Measurements from ENCODE around the gene PTGES2.

PTGES2 gene

DNA sequence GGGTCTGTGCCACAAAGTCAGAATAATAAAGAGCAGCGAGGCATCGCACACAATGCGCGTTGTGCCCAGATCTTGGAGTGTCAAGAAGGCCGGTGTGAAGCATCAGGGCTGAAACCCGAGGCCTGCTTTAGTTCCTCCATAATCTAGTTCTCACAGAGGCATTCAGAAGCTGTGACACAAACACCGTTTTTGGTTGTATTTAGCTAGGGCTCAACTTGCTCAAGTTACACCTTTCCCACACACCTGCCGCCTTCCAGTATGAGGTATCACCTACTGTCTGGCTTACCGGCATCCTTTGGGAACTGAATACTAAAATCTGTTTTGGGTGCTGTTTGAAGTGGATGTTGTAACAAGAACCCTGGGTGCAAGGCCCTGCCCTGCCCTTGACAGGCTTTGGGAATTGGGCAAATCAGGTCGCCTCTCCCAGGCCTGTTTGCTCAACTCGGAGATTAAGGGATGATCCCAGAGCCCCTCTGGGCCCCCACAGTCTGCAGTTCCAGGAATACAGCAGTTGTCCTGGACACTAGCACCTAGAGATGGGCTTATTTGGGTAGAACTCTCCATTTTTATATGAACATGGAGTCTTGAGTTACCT is 32.5 kb downstream of the PTGES2 start:
- no peaks in the 10 kb centered on the region for H3K27me3 Mint-ChIP-seq
- H3K9me3 Mint-ChIP-seq = no peaks in the 10 kb centered on the region
- H3K4me1 Mint-ChIP-seq = peaks cover 94% of the 10 kb centered on the region
- H3K4me3 Mint-ChIP-seq = peak overlapping the region; percentile 78 to 79
- DNase-seq (no peak), ATAC-seq (no peak)
- H3K27ac Mint-ChIP-seq = peak overlapping the region in 1 of 2 donors; percentile 99

DNA sequence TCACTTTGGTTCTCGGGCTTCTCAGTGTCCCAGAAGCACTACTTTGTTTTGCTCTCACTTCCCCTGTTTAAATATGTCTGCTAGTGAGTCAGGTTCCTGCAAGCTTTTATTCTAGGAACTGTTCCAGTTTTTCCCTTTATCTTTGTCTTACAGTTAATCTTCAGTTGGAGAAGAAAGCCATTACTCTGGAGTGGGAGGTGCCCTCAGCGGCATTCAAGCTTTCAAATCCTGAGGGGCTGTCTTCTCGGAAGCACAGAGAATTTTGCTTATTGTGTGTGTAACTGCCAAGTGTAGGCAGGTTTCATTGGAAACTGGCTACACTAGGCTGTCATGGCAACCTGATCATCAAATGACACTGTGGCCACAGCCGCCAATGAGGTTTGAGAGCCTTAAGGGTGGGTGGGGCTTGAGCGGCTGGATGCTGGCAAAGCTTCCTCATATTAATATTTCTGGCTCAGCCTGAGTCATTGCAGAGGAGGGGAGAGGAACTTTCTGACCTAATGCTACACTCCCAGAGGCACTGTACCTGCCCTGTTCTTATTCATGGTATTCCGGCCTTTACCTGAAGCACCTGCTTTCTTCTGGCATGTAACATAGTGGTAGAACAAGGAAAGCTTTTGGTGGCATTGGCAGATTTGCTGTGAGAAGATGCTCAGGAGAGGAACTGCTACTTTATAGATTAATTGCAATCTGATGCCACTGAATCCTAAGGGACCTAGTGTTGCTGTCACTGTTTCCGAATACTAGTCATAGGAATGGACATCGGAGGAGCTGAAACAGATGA is 33.2 kb downstream of the PTGES2 start:
- ATAC-seq = peak; percentile 95
- Mint-ChIP-seq H3K27me3 (no peaks in the 10 kb centered on the region), H3K27ac (peak overlapping the region; percentile 96 to 99), H3K9me3 (no peaks in the 10 kb centered on the region), H3K4me1 (peaks cover 94% of the 10 kb centered on the region), H3K4me3 (peak overlapping the region; percentile 78 to 79)
- peak; percentile 62 to 80 for DNase-seq

DNA sequence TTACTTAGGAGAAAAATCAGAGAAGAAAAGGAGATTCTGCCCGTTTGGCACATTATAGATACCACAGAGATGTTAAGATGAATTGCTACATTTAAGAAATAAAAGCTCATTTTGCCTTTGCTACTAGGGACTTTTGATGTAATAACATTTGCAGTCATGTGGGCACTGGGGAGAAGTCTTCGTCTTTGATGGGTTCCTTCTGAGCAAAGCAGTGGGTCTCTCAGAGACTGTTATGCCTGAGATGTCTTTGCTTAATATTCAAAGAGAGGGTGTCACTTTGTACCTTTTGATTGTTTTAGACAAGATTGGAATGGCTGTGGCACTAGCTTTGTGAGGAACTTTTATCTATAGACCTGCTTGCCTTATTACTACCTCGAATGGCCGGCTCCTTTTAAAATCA is 34.5 kb downstream of the PTGES2 start:
- Mint-ChIP-seq H3K4me3 (peak overlapping the region; percentile 79 to 80), H3K27me3 (no peaks in the 10 kb centered on the region), H3K27ac (peak overlapping the region; percentile 77 to 96), H3K9me3 (no peaks in the 10 kb centered on the region), H3K4me1 (peaks cover 90% of the 10 kb centered on the region)
- ATAC-seq (no peak), DNase-seq (no peak)

- Mint-ChIP-seq H3K4me3 (peak overlapping the region; percentile 79 to 80), H3K9me3 (no peaks in the 10 kb centered on the region)
- no peak for DNase-seq
These were observed 35.1 kb downstream of the PTGES2 start for GRCh38 chr9:128092199-128092977.

GRCh38 chr9:128091571-128091970 is 36.0 kb downstream of the PTGES2 start:
- no peaks in the 10 kb centered on the region for H3K9me3 Mint-ChIP-seq
- H3K4me3 Mint-ChIP-seq = peak overlapping the region; percentile 70 to 76
- H3K27me3 Mint-ChIP-seq = no peaks in the 10 kb centered on the region
- H3K4me1 Mint-ChIP-seq = peaks cover 81% of the 10 kb centered on the region
- ATAC-seq = no peak
- DNase-seq = no peak
- peak overlapping the region; percentile 74 to 85 for H3K27ac Mint-ChIP-seq

More at GRCh38 chr9:128092199-128092977, 35.1 kb downstream of the PTGES2 start:
- Mint-ChIP-seq H3K27ac (peak overlapping the region in 1 of 2 donors; percentile 96), H3K27me3 (no peaks in the 10 kb centered on the region), H3K4me1 (peaks cover 89% of the 10 kb centered on the region)
- ATAC-seq = no peak

DNA sequence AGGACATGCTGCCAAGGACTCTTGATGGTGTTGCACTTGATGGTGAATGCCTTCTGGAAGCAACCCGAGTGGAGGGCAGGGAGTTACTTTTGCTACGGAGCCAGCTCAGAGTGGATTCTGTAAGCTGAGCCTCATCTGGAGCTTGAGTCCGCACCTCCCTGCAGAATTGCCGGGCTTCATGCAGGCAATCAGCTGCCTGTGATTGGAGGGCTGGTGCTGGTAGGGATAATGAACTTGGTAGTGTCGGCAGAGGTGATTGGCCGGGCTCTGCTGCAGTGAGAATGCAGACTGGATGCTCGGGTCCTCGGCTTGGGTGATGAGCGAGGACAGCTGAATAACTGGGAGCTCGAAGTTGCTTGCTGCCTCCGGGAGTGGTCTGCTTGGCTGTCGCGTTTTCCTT is 36.4 kb downstream of the PTGES2 start:
- H3K4me3 Mint-ChIP-seq = peak overlapping the region in 1 of 2 donors; percentile 44
- DNase-seq (no peak), ATAC-seq (no peak)
- H3K27ac Mint-ChIP-seq = peak overlapping the region in 1 of 2 donors; percentile 78
- H3K27me3 Mint-ChIP-seq = no peaks in the 10 kb centered on the region
- H3K9me3 Mint-ChIP-seq = no peaks in the 10 kb centered on the region
- peaks cover 77% of the 10 kb centered on the region for H3K4me1 Mint-ChIP-seq

DNA sequence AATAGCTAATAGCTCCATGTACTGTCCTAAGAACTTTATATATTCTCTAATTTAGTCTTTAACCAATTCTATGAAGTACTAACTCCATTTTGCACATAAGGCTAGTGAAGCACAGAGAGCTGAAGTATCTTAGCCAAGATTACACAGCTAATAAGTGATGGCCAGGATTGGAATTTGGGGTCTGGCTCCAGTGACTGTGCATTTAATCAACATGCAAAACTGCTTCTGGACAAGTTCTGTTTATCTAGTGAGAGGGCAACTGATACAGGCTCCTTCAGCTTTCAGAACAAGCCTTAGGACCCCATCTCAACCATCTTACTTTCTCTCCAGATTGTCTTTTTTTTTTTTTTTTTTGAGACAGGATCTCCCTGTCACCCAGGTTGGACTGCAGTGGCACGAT is 38.2 kb downstream of the PTGES2 start:
- ATAC-seq = no peak
- no peak for DNase-seq
- Mint-ChIP-seq H3K9me3 (no peaks in the 10 kb centered on the region), H3K4me3 (no peak overlapping the region), H3K27me3 (no peaks in the 10 kb centered on the region), H3K4me1 (peaks cover 73% of the 10 kb centered on the region), H3K27ac (no peak overlapping the region)

GRCh38 chr9:128088253-128088945 is 39.1 kb downstream of the PTGES2 start:
- peak; percentile 42 for ATAC-seq
- Mint-ChIP-seq H3K9me3 (no peaks in the 10 kb centered on the region), H3K4me3 (peak overlapping the region in 1 of 2 donors; percentile 33), H3K4me1 (peaks cover 70% of the 10 kb centered on the region), H3K27ac (no peak overlapping the region), H3K27me3 (no peaks in the 10 kb centered on the region)
- no peak for DNase-seq

DNA sequence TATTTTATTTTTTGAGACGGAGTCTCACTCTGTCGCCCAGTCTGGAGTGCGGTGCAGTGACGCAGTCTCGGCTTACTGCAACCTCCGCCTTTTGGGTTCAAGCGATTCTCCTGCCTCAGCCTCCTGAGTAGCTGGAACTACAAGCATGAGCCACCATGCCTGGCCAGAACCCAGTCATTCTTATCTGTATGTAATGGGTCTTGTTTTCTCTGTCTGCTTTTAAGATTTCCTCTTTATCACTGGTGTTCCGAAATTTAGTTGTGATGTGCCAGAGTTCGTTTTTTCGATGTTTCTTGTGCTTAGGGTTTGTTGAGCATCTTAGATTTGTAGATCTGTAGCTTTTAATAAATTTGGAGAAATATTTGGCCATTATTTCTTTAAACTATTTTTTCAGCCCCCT is 40.3 kb downstream of the PTGES2 start:
- Mint-ChIP-seq H3K9me3 (no peaks in the 10 kb centered on the region), H3K27ac (no peak overlapping the region), H3K4me1 (peaks cover 63% of the 10 kb centered on the region), H3K27me3 (no peaks in the 10 kb centered on the region), H3K4me3 (no peak overlapping the region)
- ATAC-seq = no peak
- no peak for DNase-seq

- H3K4me1 Mint-ChIP-seq = peaks cover 63% of the 10 kb centered on the region
- no peak for DNase-seq
- H3K27me3 Mint-ChIP-seq = no peaks in the 10 kb centered on the region
- no peak for ATAC-seq
- H3K4me3 Mint-ChIP-seq = no peak overlapping the region
- no peaks in the 10 kb centered on the region for H3K9me3 Mint-ChIP-seq
- no peak overlapping the region for H3K27ac Mint-ChIP-seq
These were observed 41.6 kb downstream of the PTGES2 start for GRCh38 chr9:128085943-128086342.

- Mint-ChIP-seq H3K4me3 (no peak overlapping the region), H3K9me3 (no peaks in the 10 kb centered on the region), H3K27me3 (no peaks in the 10 kb centered on the region), H3K4me1 (peaks cover 60% of the 10 kb centered on the region), H3K27ac (no peak overlapping the region)
- DNase-seq (no peak), ATAC-seq (no peak)
These were observed 42.8 kb downstream of the PTGES2 start for GRCh38 chr9:128084746-128085145.

DNA sequence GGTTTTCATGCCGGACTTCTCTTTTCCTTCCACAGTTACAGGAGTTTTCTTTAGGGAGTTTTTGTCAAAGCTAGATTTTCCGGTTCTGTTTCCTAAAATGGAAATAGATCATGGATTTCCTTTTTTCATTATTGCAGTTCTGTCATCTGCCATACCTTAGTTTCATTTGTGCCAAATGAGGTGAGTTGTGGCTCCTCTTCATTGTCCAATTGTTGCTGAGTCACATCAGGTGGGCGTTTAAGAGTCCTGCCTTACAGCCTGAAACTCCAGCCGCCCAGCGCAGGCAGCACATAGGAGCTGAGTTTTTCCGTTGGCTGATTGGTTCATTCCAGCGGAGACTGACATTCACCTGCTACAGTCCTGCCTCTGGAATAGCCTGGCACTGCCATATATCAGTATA is 45.4 kb downstream of the PTGES2 start:
- H3K27ac Mint-ChIP-seq = peak overlapping the region in 1 of 2 donors; percentile 27

DNA sequence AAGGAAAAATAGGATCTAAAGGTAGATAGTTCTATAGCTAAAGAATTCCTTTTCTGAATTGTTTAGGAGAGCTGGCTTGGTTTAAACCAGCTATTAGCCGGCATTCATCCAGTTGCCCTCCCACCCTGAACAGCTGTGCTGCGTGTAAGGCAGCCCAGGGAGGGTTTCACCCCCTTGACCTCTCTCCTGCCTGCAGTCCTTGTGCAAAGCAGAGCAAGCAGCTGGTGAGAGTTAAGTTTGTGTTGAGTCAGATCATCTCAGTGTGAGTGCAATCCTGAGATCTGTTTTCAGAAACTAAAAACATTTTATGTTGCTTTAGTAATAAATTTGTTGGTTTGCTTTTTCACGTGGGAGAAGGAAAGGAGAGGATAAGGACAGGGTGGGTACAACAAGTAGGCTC is 46.5 kb downstream of the PTGES2 start:
- Mint-ChIP-seq H3K9me3 (no peaks in the 10 kb centered on the region), H3K27ac (no peak overlapping the region), H3K4me1 (peaks cover 73% of the 10 kb centered on the region), H3K4me3 (no peak overlapping the region), H3K27me3 (no peaks in the 10 kb centered on the region)
- no peak for DNase-seq
- no peak for ATAC-seq

More for the DNA sequence above, 45.4 kb downstream of the PTGES2 start:
- no peak for DNase-seq
- Mint-ChIP-seq H3K4me3 (no peak overlapping the region), H3K27me3 (no peaks in the 10 kb centered on the region), H3K9me3 (no peaks in the 10 kb centered on the region), H3K4me1 (peaks cover 65% of the 10 kb centered on the region)
- no peak for ATAC-seq

DNA sequence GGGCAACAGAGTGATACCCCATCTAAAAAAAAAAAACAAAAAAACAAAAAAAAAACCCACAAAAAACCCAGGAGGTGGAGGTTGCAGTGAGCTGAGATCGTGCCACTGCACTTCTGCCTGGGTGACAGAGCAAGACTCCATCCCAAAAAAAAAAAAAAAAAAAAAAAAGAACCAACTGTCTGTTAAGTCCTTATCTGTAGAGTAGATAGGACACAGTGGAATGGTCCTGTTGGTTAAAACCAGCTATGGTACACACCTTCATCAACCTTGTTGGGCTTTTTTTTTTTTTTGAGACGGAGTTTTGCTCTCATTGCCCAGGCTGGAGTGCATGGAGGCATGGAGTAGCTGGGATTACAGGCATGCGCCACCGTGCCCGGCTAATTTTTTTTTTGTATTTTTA is 47.3 kb downstream of the PTGES2 start:
- Mint-ChIP-seq H3K4me3 (no peak overlapping the region), H3K9me3 (no peaks in the 10 kb centered on the region), H3K27me3 (no peaks in the 10 kb centered on the region), H3K27ac (no peak overlapping the region), H3K4me1 (peaks cover 67% of the 10 kb centered on the region)
- ATAC-seq (no peak), DNase-seq (no peak)

Measured in stimulated activated naive CD8-positive, alpha-beta T cell treated with anti-CD3 and anti-CD28 coated beads, Interleukin-15, amount 100 ng/mL, for 72 hours (primary cell).